ENCODE measurements around the gene INO80C.

INO80C gene

GRCh38 chr18:35435401-35435800, 62.4 kb downstream of the INO80C start:
- TF ChIP-seq CTCF (IDR thresholded peaks at IDR 0.05), result no peak
- DNase-seq (ENCODE audit: low spot score), result no peak
- Histone ChIP-seq H3K4me3 (no peak overlapping the region), H3K27ac (no peak overlapping the region)

GRCh38 chr18:35432565-35433001, 65.2 kb downstream of the INO80C start:
- H3K4me3 ChIP-seq, result no peak overlapping the region
- TF ChIP-seq CTCF (IDR thresholded peaks at IDR 0.05), result no peak
- H3K27ac ChIP-seq, result peak overlapping the region in 1 of 2 donors; percentile 43
- DNase-seq (ENCODE audit: low spot score), result no peak

- Histone ChIP-seq H3K27ac (peak overlapping the region in 1 of 2 donors; percentile 45), H3K4me3 (no peak overlapping the region)
- no peak for TF ChIP-seq CTCF (IDR thresholded peaks at IDR 0.05)
- no peak for DNase-seq (ENCODE audit: low spot score)
Observed at GRCh38 chr18:35431374-35431741, 66.4 kb downstream of the INO80C start.

GRCh38 chr18:35430721-35431373, 66.9 kb downstream of the INO80C start:
- DNase-seq (ENCODE audit: low spot score), result no peak
- H3K4me3 ChIP-seq, result no peak overlapping the region
- H3K27ac ChIP-seq, result peak overlapping the region in 1 of 2 donors; percentile 45
- no peak for TF ChIP-seq CTCF (IDR thresholded peaks at IDR 0.05)

GRCh38 chr18:35426786-35427185, 71.0 kb downstream of the INO80C start:
- DNase-seq (ENCODE audit: low spot score), result no peak
- Histone ChIP-seq H3K27ac (no peak overlapping the region), H3K4me3 (no peak overlapping the region)
- no peak for TF ChIP-seq CTCF (IDR thresholded peaks at IDR 0.05)

GRCh38 chr18:35424356-35424755, 73.4 kb downstream of the INO80C start:
- no peak for TF ChIP-seq CTCF (IDR thresholded peaks at IDR 0.05)
- Histone ChIP-seq H3K27ac (no peak overlapping the region), H3K4me3 (no peak overlapping the region)
- DNase-seq (ENCODE audit: low spot score), result no peak

- no peak overlapping the region for H3K4me3 ChIP-seq
- H3K27ac ChIP-seq, result no peak overlapping the region
- no peak for TF ChIP-seq CTCF (IDR thresholded peaks at IDR 0.05)
- DNase-seq (ENCODE audit: low spot score), result no peak
Observed at GRCh38 chr18:35422237-35422636, 75.5 kb downstream of the INO80C start.
